Measurements from ENCODE around the gene CAMSAP1.
"Not testable (repeated sequence)": the region's sequence is repeated elsewhere in the genome, so short reads cannot be mapped to it uniquely, and the experiment has no call there.

Gene CAMSAP1

GRCh38 chr9:135920256-135920930 is 13.0 kb upstream of the CAMSAP1 start:
- no peak for DNase-seq

- DNase-seq, result no peak
These were observed 12.1 kb upstream of the CAMSAP1 start for GRCh38 chr9:135919318-135919890.

GRCh38 chr9:135916227-135916626 is 8.9 kb upstream of the CAMSAP1 start:
- not testable (repeated sequence) for DNase-seq

- no peak for DNase-seq
These were observed 7.6 kb upstream of the CAMSAP1 start for GRCh38 chr9:135914921-135915320.

GRCh38 chr9:135911233-135911632 is 3.9 kb upstream of the CAMSAP1 start:
- not testable (repeated sequence) for DNase-seq

- DNase-seq, result no peak
These were observed 3.4 kb upstream of the CAMSAP1 start for GRCh38 chr9:135910757-135911156.

- DNase-seq, result no peak
These were observed 2.9 kb upstream of the CAMSAP1 start for GRCh38 chr9:135910216-135910615.

GRCh38 chr9:135909371-135909770 is 2.0 kb upstream of the CAMSAP1 start:
- DNase-seq, result no peak

GRCh38 chr9:135908754-135909204 is 1.4 kb upstream of the CAMSAP1 start:
- DNase-seq, result no peak

GRCh38 chr9:135908093-135908753 is 877 bp upstream of the CAMSAP1 start:
- DNase-seq, result peak; percentile 66

- no peak for DNase-seq
These were observed 328 bp downstream of the CAMSAP1 start for GRCh38 chr9:135907006-135907430.

GRCh38 chr9:135906291-135907005 is 898 bp downstream of the CAMSAP1 start:
- peak; percentile 71 for DNase-seq

GRCh38 chr9:135905380-135906258 is 1.7 kb downstream of the CAMSAP1 start:
- peak; percentile 38 for DNase-seq

- DNase-seq, result no peak
These were observed 3.4 kb downstream of the CAMSAP1 start for GRCh38 chr9:135903786-135904520.

- DNase-seq, result no peak
These were observed 4.0 kb downstream of the CAMSAP1 start for GRCh38 chr9:135903358-135903656.

GRCh38 chr9:135902655-135903357 is 4.5 kb downstream of the CAMSAP1 start:
- no peak for DNase-seq

- DNase-seq, result no peak
These were observed 5.5 kb downstream of the CAMSAP1 start for GRCh38 chr9:135901826-135902225.

GRCh38 chr9:135901031-135901758 is 6.2 kb downstream of the CAMSAP1 start:
- DNase-seq, result no peak

- DNase-seq, result no peak
These were observed 8.5 kb downstream of the CAMSAP1 start for GRCh38 chr9:135898634-135899407.

GRCh38 chr9:135896626-135897025 is 10.7 kb downstream of the CAMSAP1 start:
- no peak for DNase-seq
